K562 (cell line): Measurements from ENCODE around the gene ADIPOR2. TPM values are rescaled to one million over a fixed set of nuclear protein-coding genes. Genes with fewer than 3 reads are reported as not detected.

Source experiments
- ATAC-seq: fragments of 200-7000 bp; cut with Tn5 transposase; 3 replicates; pipeline ENCODE4 v1.9.1; 2020; ENCODE audit warnings: moderate library complexity
- BruUV-seq: library from RNA; stranded (reverse); fragments of 400-500 nt; replicated peaks from 2 replicates; lab custom pipeline; 2021; lab: Mats Ljungman, UMichigan
- CTCF ChIA-PET: fragments of 300-600 bp; formaldehyde crosslinking; extraction: SDS; loops from one replicate; lab custom pipeline; 2021; ENCODE audit warnings: low intra/inter-chr PET ratio; lab: Yijun Ruan, JAX
- POLR2A ChIA-PET: fragments of 300-600, 350-650 bp; sonication (Branson Sonifier 250); formaldehyde crosslinking; extraction: SDS; loops from one replicate; lab custom pipeline; 2021; ENCODE audit warnings: antibody characterized with exemption, inconsistent platforms; lab: Yijun Ruan, JAX
- DNase-seq, 4 experiments: peaks; one replicate each; pipeline versions ENCODE4 v3.0.0 to v3.0.0-alpha.2; 2011 to 2018; ENCODE audit warnings: low spot score in 3 of 4, mixed read lengths in 3 of 4; ENCODE audit errors: extremely low read depth in 1 of 4
- FAIRE-seq: peaks from 2 replicates; lab custom pipeline; 2011; peaks lifted over from hg19 to GRCh38; lab: Jason Lieb, UNC
- H2AFZ ChIP-seq: 2 replicates; pipeline ENCODE4 v1.6.0; 2011; ENCODE audit warnings: low read depth, low read length, control low read depth, inconsistent platforms
- H3K27ac ChIP-seq: fragments of 200-600 bp; 3 replicates; pipeline ENCODE4 v1.8.0; 2011; ENCODE audit warnings: low read depth, mild to moderate bottlenecking, control low read depth, inconsistent platforms, low read length, moderate library complexity, mixed read lengths; ENCODE audit errors: extremely low read depth
- H3K27me3 ChIP-seq, 2 experiments: fragments of 300-600 bp in 1 of 2; 2 replicates in 1 of 2; 3 replicates in 1 of 2; pipeline versions ENCODE4 v1.6.0 to v1.8.0; 2011; ENCODE audit warnings: inconsistent platforms in 2 of 2, low read length in 2 of 2, mild to moderate bottlenecking in 1 of 2, mixed read lengths in 1 of 2, moderate library complexity in 1 of 2; ENCODE audit not compliant: control insufficient read depth in 2 of 2, insufficient read depth in 2 of 2
- H3K36me3 ChIP-seq: fragments of 300-600 bp; 3 replicates; pipeline ENCODE4 v1.8.0; 2011; ENCODE audit warnings: mild to moderate bottlenecking, low read length, inconsistent platforms; ENCODE audit not compliant: control insufficient read depth, insufficient read depth
- H3K4me1 ChIP-seq, 2 experiments: fragments of 200-600 bp in 1 of 2; replicated peaks in 1 of 2; 2 replicates in 1 of 2; 3 replicates in 1 of 2; pipeline versions ENCODE4 v1.5.1 to v1.8.0; 2011; ENCODE audit warnings: inconsistent platforms in 2 of 2, low read length in 2 of 2, mild to moderate bottlenecking in 1 of 2, mixed read lengths in 1 of 2, moderate library complexity in 1 of 2; ENCODE audit not compliant: control insufficient read depth in 2 of 2, insufficient read depth in 2 of 2
- H3K4me2 ChIP-seq: 2 replicates; pipeline ENCODE4 v1.6.1; 2011; ENCODE audit warnings: low read length, control low read depth, inconsistent platforms, mixed read lengths; ENCODE audit not compliant: insufficient read depth
- H3K4me3 ChIP-seq: fragments of 200-600 bp; sonication (generic), shearing (Covaris generic); 2 replicates; pipeline ENCODE4 v1.5.1; 2016; ENCODE audit warnings: control low read depth, inconsistent platforms
- H3K79me2 ChIP-seq: fragments of 200-600 bp; 3 replicates; pipeline ENCODE4 v1.8.0; 2011; ENCODE audit warnings: low read length, inconsistent platforms; ENCODE audit not compliant: control insufficient read depth, insufficient read depth
- H3K9ac ChIP-seq, 2 experiments: 2 replicates each; pipeline versions ENCODE4 v1.6.0 to v1.6.1; 2011; ENCODE audit warnings: low read depth in 2 of 2, low read length in 2 of 2, control low read depth in 1 of 2, inconsistent platforms in 1 of 2, mild to moderate bottlenecking in 1 of 2, mixed read lengths in 1 of 2; ENCODE audit not compliant: insufficient read depth in 1 of 2
- H3K9me1 ChIP-seq: one replicate; pipeline ENCODE4 v1.6.0; 2011; ENCODE audit warnings: inconsistent platforms, mild to moderate bottlenecking, low read length, moderate library complexity; ENCODE audit not compliant: control insufficient read depth, insufficient read depth
- H3K9me3 ChIP-seq: replicated peaks from 2 replicates; pipeline ENCODE4 v1.5.1; 2011; ENCODE audit warnings: low read depth, low read length, inconsistent platforms; ENCODE audit not compliant: control insufficient read depth, insufficient read depth
- H4K20me1 ChIP-seq: replicated peaks from 2 replicates; pipeline ENCODE4 v1.6.1; 2011; ENCODE audit warnings: low read length, inconsistent platforms, mixed read lengths; ENCODE audit not compliant: control insufficient read depth, insufficient read depth
- C11orf30 ChIP-seq: fragments of 450-650 bp; IDR thresholded peaks from 2 replicates; pipeline ENCODE4 v1.6.1; 2016; ENCODE audit warnings: low read depth, mild to moderate bottlenecking
- CCNT2 ChIP-seq: IDR thresholded peaks from 2 replicates; pipeline ENCODE4 v1.6.1; 2011; ENCODE audit warnings: borderline replicate concordance, low read depth, mild to moderate bottlenecking, moderate library complexity, mixed read lengths, low read length; ENCODE audit not compliant: insufficient read length; ENCODE audit errors: extremely low read depth
- MAFG ChIP-seq: fragments of 450-650 bp; conservative IDR thresholded peaks from 2 replicates; pipeline ENCODE4 v1.6.1; 2016; ENCODE audit warnings: missing genetic modification characterization, missing compliant biosample characterization
- MAFK ChIP-seq: IDR thresholded peaks from 2 replicates; pipeline ENCODE4 v1.6.1; 2011; ENCODE audit warnings: low read length, improper control_type of control experiment
- NFE2 ChIP-seq: IDR thresholded peaks from 2 replicates; pipeline ENCODE4 v1.6.1; 2014; ENCODE audit warnings: antibody characterized with exemption, low read depth
- ZC3H11A ChIP-seq: IDR thresholded peaks from 2 replicates; pipeline ENCODE4 v1.6.1; 2012; ENCODE audit warnings: low read depth, low read length, improper control_type of control experiment
- ZNF316 ChIP-seq: fragments of 450-650 bp; IDR thresholded peaks from 2 replicates; pipeline ENCODE4 v1.6.1; 2016
- ZNF79 ChIP-seq: fragments of 250-450 bp; sonication (Bioruptor Pico); IDR thresholded peaks from 2 replicates; pipeline ENCODE4 v1.4.0; 2020; ENCODE audit warnings: low read depth, mild to moderate bottlenecking, moderate library complexity
- WGBS: fragments of 100-300 bp; shearing (Covaris generic); methylation state at CpG from one replicate; pipeline ENCODE4 v1.1.6; 2016; ENCODE audit warnings: low coverage, mixed read lengths; ENCODE audit not compliant: insufficient coverage; ENCODE audit errors: missing lambda C conversion rate; 5-methylcytosine and 5-hydroxymethylcytosine counted together
- in situ Hi-C: fragments of 300-500 bp; cut with MboI; formaldehyde crosslinking; loops from 4 replicates; pipeline ENCODE4 v1.15.0; 2018; ENCODE audit warnings: inconsistent platforms, mixed read lengths
- intact Hi-C: fragments of 100-400 bp; cut with micrococcal nuclease; formaldehyde crosslinking; loops from 2 replicates; pipeline ENCODE4 v1.14.2; 2022
- polyA plus RNA-seq, 8 experiments: library from polyadenylated mRNA; depleted of rRNA in 4 of 8; stranded (reverse) in 5 of 8; unstranded in 3 of 8; fragments of >200 nt; fragmentation: Nextera tagmentation in 2 of 8; fragmentation: Illumina TruSeq in 1 of 8; extraction: Ambion mirVana in 2 of 8; extraction: Trizol in 1 of 8; gene quantifications; 2 replicates each; pipeline versions ENCODE4 v1.2.1 to v1.2.3, GENCODE V29; 2011 to 2014; ENCODE audit warnings: inconsistent platforms in 1 of 8, missing spikeins in 1 of 8
- total RNA-seq, 7 experiments: library from RNA; depleted of rRNA in 6 of 7; stranded (reverse); fragments of >200 nt in 6 of 7; fragmentation: Illumina TruSeq in 2 of 7; extraction: Trizol in 2 of 7; gene quantifications; 2 replicates each; pipeline versions ENCODE4 v1.2.1 to v1.2.3, GENCODE V29; 2011 to 2021; ENCODE audit warnings: low replicate concordance in 1 of 7

Gene ADIPOR2
- total and polyA plus RNA-seq, 9 of the 15 experiments (the other 6 are each of a cell fraction or from before 2014, with no cell fraction given): 10.9 to 63.5 (median 46.0) TPM

GRCh38 chr12:1707051-1707450, 16.2 kb downstream of the ADIPOR2 start:
- no peak for DNase-seq
- POLR2A ChIA-PET: interaction anchor here (1.2 kb wide), 1 partner anchor 11 kb away, joined by 4 read pairs; no protein-coding TSS in a partner anchor
- CTCF ChIA-PET: no interaction called here
- peaks cover 3 to 13% of the 10 kb centered on the region in 2 experiments; a peak in 4 of 5 replicates for H3K4me1 ChIP-seq
- BruUV-seq: no TSS peak
- no peaks in the 10 kb centered on the region for H3K27me3 ChIP-seq
- H3K9me3 ChIP-seq: no peaks in the 10 kb centered on the region; the same call in 1 of the 2 replicates
- peaks cover 4% of the 10 kb centered on the region; the same call in 2 of the 3 replicates for H3K36me3 ChIP-seq
- H3K4me3 ChIP-seq: no peak overlapping the region
- WGBS: 38% methylated on average over 1 of the region's 1 CpG
- no peak overlapping the region for H3K9ac ChIP-seq
- no peak for FAIRE-seq
- H4K20me1 ChIP-seq: 0 out of 2 replicates have a peak, but pooled peaks cover 4% of the 10 kb centered on the region
- peaks cover 99% of the 10 kb centered on the region for H3K79me2 ChIP-seq
- ATAC-seq: no peak; the same call in 2 of the 3 replicates
- intact Hi-C loops: no loop called here
- no peak overlapping the region for H2AFZ ChIP-seq
- H3K4me2 ChIP-seq: 0 out of 2 replicates have a peak overlapping the region, but pooled peaks have one; percentile 1
- in situ Hi-C loops: no loop called here
- H3K9me1 ChIP-seq: no peaks in the 10 kb centered on the region
- TF ChIP-seq ZNF79 (CRISPR knock-in tag): no peak
- TF ChIP-seq C11orf30: peak; percentile 53; the same call in 1 of the 2 replicates
- no peak for TF ChIP-seq ZC3H11A
- TF ChIP-seq NFE2: 0 out of 2 replicates have a peak, but pooled peaks have one; percentile 16
- peak; percentile 60; the same call in 1 of the 2 replicates for TF ChIP-seq MAFG
- no peak for TF ChIP-seq CCNT2
- TF ChIP-seq ZNF316: peak; percentile 84
- TF ChIP-seq MAFK: peak; percentile 5; the same call in 1 of the 2 replicates
- H3K27ac ChIP-seq: peak overlapping the region; percentile 11; the same call in 2 of the 3 replicates
